ENCODE results near the gene STAG3.
A peak's percentile ranks its signal among the peaks of the same experiment; 100 is the strongest.

Gene STAG3

GRCh38 chr7:100200693-100201092 lies 23.0 kb downstream of the STAG3 start:
- TF ChIP-seq, protein P1, sequence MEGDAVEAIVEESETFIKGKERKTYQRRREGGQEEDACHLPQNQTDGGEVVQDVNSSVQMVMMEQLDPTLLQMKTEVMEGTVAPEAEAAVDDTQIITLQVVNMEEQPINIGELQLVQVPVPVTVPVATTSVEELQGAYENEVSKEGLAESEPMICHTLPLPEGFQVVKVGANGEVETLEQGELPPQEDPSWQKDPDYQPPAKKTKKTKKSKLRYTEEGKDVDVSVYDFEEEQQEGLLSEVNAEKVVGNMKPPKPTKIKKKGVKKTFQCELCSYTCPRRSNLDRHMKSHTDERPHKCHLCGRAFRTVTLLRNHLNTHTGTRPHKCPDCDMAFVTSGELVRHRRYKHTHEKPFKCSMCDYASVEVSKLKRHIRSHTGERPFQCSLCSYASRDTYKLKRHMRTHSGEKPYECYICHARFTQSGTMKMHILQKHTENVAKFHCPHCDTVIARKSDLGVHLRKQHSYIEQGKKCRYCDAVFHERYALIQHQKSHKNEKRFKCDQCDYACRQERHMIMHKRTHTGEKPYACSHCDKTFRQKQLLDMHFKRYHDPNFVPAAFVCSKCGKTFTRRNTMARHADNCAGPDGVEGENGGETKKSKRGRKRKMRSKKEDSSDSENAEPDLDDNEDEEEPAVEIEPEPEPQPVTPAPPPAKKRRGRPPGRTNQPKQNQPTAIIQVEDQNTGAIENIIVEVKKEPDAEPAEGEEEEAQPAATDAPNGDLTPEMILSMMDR (IDR thresholded peaks at IDR 0.05; ENCODE audit: borderline replicate concordance, control extremely low read depth, extremely low read depth, insufficient read depth, missing control alignments) = no peak
- no peak for DNase-seq (ENCODE audit: low spot score)
- in situ Hi-C loops (cut with MboI; ENCODE audit: low sequenced_read_pairs, unreplicated experiment) = no loop called here

DNA sequence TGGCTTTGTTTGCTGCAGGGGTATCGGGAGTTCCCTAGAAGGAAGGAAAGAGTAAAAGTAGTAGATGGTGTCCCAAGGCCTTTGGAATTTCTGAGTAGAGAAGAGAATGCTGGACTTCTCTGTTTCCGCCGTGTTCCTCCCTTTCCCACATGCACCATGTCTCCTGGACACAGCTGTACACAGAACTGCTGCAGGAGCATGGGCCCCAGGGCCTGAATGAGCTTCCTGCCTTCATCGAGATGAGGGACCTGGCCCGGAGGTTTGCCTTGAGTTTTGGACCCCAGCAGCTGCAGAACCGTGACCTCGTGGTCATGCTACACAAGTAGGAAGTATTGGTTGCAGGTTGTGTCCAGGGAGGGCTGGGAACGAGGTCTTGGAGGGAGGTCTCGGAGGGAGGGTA lies 26.7 kb downstream of the STAG3 start:
- no peak for DNase-seq (ENCODE audit: low spot score)
- TF ChIP-seq, protein P1 (IDR thresholded peaks at IDR 0.05; ENCODE audit: borderline replicate concordance, control extremely low read depth, extremely low read depth, insufficient read depth, missing control alignments) = no peak
- in situ Hi-C loops (cut with MboI; ENCODE audit: low sequenced_read_pairs, unreplicated experiment) = no loop called here

GRCh38 chr7:100208911-100209408 lies 31.2 kb downstream of the STAG3 start:
- in situ Hi-C loops (cut with MboI; ENCODE audit: low sequenced_read_pairs, unreplicated experiment) = no loop called here

DNA sequence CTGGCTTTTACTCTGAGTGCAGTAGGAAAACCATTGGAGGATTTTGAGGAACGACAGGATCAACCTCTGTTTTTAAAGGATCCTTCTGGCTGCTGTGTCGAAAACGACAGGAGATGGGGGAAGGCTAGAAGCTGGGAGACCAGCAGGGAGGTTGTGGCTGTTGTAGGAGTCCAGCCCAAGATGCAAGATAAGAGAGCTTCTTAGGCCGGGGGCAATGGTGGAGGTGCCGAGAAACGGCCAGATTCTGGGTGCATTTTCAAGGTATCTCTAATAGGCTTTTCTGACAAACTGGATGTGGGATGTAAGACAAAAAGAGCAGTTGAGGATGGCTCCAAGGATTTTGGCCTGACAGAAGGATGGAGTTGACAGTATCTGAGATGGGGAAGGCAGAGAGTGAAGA lies 31.8 kb downstream of the STAG3 start:
- in situ Hi-C loops (cut with MboI; ENCODE audit: low sequenced_read_pairs, unreplicated experiment) = no loop called here
- no peak for DNase-seq (ENCODE audit: low spot score)
- TF ChIP-seq, protein P1 (IDR thresholded peaks at IDR 0.05; ENCODE audit: borderline replicate concordance, control extremely low read depth, extremely low read depth, insufficient read depth, missing control alignments) = no peak

More at GRCh38 chr7:100208911-100209408, 31.2 kb downstream of the STAG3 start:
- DNase-seq (ENCODE audit: low spot score) = peak; percentile 73
- TF ChIP-seq, protein P1 (IDR thresholded peaks at IDR 0.05; ENCODE audit: borderline replicate concordance, control extremely low read depth, extremely low read depth, insufficient read depth, missing control alignments) = no peak

- TF ChIP-seq, protein P1 (IDR thresholded peaks at IDR 0.05; ENCODE audit: borderline replicate concordance, control extremely low read depth, extremely low read depth, insufficient read depth, missing control alignments) = no peak
- in situ Hi-C loops (cut with MboI; ENCODE audit: low sequenced_read_pairs, unreplicated experiment) = no loop called here
- DNase-seq (ENCODE audit: low spot score) = no peak
Observed at GRCh38 chr7:100210805-100211204, 33.1 kb downstream of the STAG3 start.

DNA sequence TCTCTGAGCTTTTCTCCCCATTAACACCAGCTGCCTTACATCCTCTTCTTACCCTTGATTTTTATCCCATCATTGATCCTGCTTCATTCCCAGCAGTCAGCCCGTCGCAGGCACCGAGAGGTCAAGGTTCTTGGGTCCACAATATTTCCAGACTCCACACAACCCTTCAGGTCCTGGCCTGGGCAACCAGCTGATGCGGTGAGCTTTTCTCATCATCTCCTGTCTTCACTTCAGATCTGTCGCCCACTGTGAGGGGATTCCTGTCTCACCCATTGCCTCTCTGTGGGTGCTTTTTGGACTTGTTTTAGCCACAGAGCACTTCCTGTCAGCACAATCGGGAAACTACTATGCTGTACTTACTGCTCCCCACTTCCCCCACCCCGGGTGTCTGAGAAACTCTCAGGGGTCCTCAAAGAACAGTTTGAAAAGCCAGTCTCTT lies 33.6 kb downstream of the STAG3 start:
- DNase-seq (ENCODE audit: low spot score) = peak; percentile 49
- in situ Hi-C loops (cut with MboI; ENCODE audit: low sequenced_read_pairs, unreplicated experiment) = no loop called here
- TF ChIP-seq, protein P1 (IDR thresholded peaks at IDR 0.05; ENCODE audit: borderline replicate concordance, control extremely low read depth, extremely low read depth, insufficient read depth, missing control alignments) = no peak
